Measurements from ENCODE around the gene HOXA2.

DNA sequence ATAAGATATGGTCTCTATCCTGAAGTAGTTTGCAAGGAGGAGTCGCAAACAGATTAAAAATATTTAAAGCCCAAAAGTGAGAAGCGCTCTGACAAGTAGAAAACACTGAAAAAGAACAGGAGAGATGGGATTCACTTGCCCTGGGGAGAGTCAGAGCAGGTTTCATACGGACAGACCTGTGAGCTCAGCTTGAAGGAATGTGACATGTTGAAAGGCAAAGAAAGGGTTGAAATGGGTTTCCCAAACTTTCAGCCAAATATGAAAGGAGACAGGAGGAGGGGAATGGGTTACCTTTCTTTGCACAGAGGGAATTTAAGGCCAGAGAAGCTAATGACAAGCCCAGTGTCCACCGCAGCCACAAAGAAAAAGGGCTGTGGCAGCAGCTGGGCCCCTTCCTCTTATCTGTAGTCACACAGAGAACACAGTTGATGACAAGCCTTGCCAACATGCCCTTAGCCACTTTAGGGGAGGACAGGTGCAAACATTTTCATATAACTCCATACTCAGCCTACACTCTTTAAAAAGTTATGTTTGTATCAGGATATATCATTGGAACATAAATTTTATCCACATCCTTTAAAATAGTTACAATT, 21.5 kb downstream of the HOXA2 start:
- TF ChIP-seq, protein P1, sequence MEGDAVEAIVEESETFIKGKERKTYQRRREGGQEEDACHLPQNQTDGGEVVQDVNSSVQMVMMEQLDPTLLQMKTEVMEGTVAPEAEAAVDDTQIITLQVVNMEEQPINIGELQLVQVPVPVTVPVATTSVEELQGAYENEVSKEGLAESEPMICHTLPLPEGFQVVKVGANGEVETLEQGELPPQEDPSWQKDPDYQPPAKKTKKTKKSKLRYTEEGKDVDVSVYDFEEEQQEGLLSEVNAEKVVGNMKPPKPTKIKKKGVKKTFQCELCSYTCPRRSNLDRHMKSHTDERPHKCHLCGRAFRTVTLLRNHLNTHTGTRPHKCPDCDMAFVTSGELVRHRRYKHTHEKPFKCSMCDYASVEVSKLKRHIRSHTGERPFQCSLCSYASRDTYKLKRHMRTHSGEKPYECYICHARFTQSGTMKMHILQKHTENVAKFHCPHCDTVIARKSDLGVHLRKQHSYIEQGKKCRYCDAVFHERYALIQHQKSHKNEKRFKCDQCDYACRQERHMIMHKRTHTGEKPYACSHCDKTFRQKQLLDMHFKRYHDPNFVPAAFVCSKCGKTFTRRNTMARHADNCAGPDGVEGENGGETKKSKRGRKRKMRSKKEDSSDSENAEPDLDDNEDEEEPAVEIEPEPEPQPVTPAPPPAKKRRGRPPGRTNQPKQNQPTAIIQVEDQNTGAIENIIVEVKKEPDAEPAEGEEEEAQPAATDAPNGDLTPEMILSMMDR (IDR thresholded peaks at IDR 0.05) = no peak
- no peak for TF ChIP-seq POLR2A (IDR thresholded peaks at IDR 0.05)

All from Peyer's patch (tissue), 4 donors.